DOHH2 (cell line): ENCODE results near the gene SEMA6A.

Experiments
- EZH2phosphoT487 ChIP-seq: fragments of 200-600 bp; sonication (generic); IDR thresholded peaks from 2 replicates; pipeline ENCODE4 v1.6.1; 2017; ENCODE audit warnings: borderline replicate concordance, mild to moderate bottlenecking, antibody characterized with exemption, low read length, moderate library complexity, mixed read lengths
- TF ChIP-seq, protein P1 (sequence below): fragments of 200-600 bp; sonication (generic); IDR thresholded peaks from one replicate; pipeline ENCODE4 v1.5.1; 2014; ENCODE audit warnings: antibody characterized with exemption, mild to moderate bottlenecking, low read depth, low read length; ENCODE audit not compliant: poor library complexity, severe bottlenecking

DNA sequence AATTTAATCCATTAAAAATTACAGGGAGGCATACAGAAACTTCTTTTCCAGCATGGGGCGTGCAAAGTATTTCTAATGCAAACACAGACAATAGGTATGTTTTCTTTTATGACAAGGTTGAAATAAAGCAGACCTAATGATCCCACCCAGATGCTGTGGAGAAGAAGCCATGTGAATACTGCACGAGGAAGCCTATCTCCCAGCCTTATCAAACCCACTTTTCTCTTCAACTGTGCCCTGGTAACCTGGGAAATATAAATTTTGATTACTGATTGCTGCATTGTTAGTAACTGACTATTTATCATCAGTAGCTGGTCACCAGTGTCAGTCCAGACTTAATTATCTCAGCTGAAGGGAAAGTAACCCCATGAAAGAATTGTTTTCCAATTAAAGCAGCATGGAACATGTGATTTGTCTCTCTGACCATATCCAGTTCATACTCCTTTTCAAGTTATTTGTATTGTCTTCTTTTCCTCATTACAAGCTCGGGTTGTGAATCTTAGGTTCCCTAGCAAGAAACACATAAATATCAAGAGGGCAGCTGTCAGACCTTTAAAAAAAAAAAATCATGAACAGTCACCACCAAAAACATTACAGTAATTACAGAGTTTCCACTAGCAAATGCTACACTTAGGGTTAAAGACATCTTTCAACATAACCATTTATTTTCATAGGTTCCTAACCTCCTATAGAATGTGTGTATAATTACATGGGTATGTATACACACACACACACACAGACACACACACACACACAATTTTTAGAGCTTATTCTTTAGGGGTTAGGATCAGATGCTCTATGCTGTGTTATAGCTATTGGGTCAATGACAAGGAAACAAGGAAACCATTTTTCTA, 50.3 kb downstream of the SEMA6A start:
- TF ChIP-seq, protein P1, sequence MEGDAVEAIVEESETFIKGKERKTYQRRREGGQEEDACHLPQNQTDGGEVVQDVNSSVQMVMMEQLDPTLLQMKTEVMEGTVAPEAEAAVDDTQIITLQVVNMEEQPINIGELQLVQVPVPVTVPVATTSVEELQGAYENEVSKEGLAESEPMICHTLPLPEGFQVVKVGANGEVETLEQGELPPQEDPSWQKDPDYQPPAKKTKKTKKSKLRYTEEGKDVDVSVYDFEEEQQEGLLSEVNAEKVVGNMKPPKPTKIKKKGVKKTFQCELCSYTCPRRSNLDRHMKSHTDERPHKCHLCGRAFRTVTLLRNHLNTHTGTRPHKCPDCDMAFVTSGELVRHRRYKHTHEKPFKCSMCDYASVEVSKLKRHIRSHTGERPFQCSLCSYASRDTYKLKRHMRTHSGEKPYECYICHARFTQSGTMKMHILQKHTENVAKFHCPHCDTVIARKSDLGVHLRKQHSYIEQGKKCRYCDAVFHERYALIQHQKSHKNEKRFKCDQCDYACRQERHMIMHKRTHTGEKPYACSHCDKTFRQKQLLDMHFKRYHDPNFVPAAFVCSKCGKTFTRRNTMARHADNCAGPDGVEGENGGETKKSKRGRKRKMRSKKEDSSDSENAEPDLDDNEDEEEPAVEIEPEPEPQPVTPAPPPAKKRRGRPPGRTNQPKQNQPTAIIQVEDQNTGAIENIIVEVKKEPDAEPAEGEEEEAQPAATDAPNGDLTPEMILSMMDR, result no peak
- no peak for TF ChIP-seq EZH2phosphoT487
